Ovary (tissue), 9 donors: ENCODE results near the gene KCND3. TPM values are rescaled to one million over a fixed set of nuclear protein-coding genes. Genes with fewer than 3 reads are reported as not detected.
"Not testable (repeated sequence)": the region's sequence is repeated elsewhere in the genome, so short reads cannot be mapped to it uniquely, and the experiment has no call there.

Experiments
- DNase-seq, 5 donors: peaks; one replicate each; pipeline ENCODE4 v3.0.0-alpha.2; 2019 to 2020
- H3K27ac ChIP-seq, 2 donors: fragments of 200-600 bp; one replicate each; pipeline versions ENCODE4 v1.5.1 to v1.8.0; 2019 to 2022
- H3K27me3 ChIP-seq: fragments of 200-600 bp; one replicate; pipeline ENCODE4 v1.8.0; 2022
- H3K36me3 ChIP-seq: fragments of 200-600 bp; sonication (generic); one replicate; pipeline ENCODE4 v1.5.1; 2019
- H3K4me1 ChIP-seq: one replicate; pipeline ENCODE4 v1.8.1; 2013; ENCODE audit warnings: mild to moderate bottlenecking, moderate library complexity; ENCODE audit not compliant: insufficient read depth
- H3K4me3 ChIP-seq: fragments of 200-600 bp; sonication (generic); one replicate; pipeline ENCODE4 v1.5.1; 2017
- H3K9me3 ChIP-seq, 2 donors: fragments of 200-600 bp in 1 of 2; sonication (generic) in 1 of 2; one replicate each; pipeline versions ENCODE4 v1.5.1 to v1.8.1; 2013 to 2019; ENCODE audit warnings: mild to moderate bottlenecking in 1 of 2, moderate library complexity in 1 of 2
- CTCF ChIP-seq, 3 donors: fragments of 450-650 bp in 2 of 3; fragments of 200-600 bp in 1 of 3; IDR thresholded peaks; one replicate each; pipeline versions ENCODE4 v1.5.1 to v1.8.0; 2016 to 2022; ENCODE audit warnings: antibody characterized with exemption in 3 of 3, mild to moderate bottlenecking in 1 of 3
- EP300 ChIP-seq: sonication (generic); formaldehyde crosslinking; IDR thresholded peaks from one replicate; pipeline ENCODE4 v1.6.1; 2017; ENCODE audit warnings: antibody characterized with exemption
- POLR2A ChIP-seq: fragments of 450-650 bp; IDR thresholded peaks from one replicate; pipeline ENCODE4 v1.6.1; 2017; ENCODE audit warnings: antibody characterized with exemption, mild to moderate bottlenecking, moderate library complexity
- WGBS, 3 donors: extraction: QIAGEN DNeasy Blood & Tissue Kit in 1 of 3; methylation state at CpG; one replicate each; pipeline versions ENCODE4 v1.1.5 to v1.1.7; 2013 to 2017; 5-methylcytosine and 5-hydroxymethylcytosine counted together
- intact Hi-C, 4 donors: fragments of 100-400 bp; cut with DNase I; formaldehyde crosslinking; loops; one replicate each; pipeline versions ENCODE4 v1.11.0 to v1.15.1; 2022 to 2023
- polyA plus RNA-seq, 2 donors: library from polyadenylated mRNA; stranded (reverse); fragments of 200-250 nt in 1 of 2; fragments of 350-450 nt in 1 of 2; fragmentation: Illumina TruSeq in 1 of 2; extraction: RNeasy Lipid Tissue Mini Kit (QIAGEN cat#74804) in 1 of 2; gene quantifications; one replicate each; pipeline ENCODE4 v1.2.3, GENCODE V29; 2013 to 2014
- total RNA-seq, 7 donors: library from RNA; depleted of rRNA in 2 of 7; stranded (reverse); fragments of >200 nt in 2 of 7; fragmentation: NEBNext Ultra II Directional in 3 of 7; extraction: Animal tissue kit (Norgen Biotek cat#: 25700) in 3 of 7; gene quantifications; one replicate each; pipeline versions ENCODE4 v1.1.0 to v1.2.4, GENCODE V29; 2016 to 2023
- donor health status: DM: no; HTN: no; CAD: no; lungs with moderate emphysema.
- donor health status: DM: no; HTN: no; CAD: no.
- donor health status: Bipolar disorder and iron deficiency.
- donor health status: DM: yes; HTN: yes; CAD: no.
- donor health status: DM: no; HTN: no; CAD: no.
- donor health status: DM: yes; HTN: yes; CAD: no.

Gene KCND3
- total and polyA plus RNA-seq, 9 donors: 0.15 to 6.5 (median 0.60) TPM

GRCh38 chr1:111746614-111746999 lies 242.9 kb downstream of the KCND3 start:
- H3K4me3 ChIP-seq: no peak overlapping the region
- H3K27me3 ChIP-seq: no peaks in the 10 kb centered on the region
- 73 to 77% (median 76%) methylated on average over 2 of the region's 2 CpGs for WGBS, 3 donors
- DNase-seq: no peak
- no peak for TF ChIP-seq POLR2A
- TF ChIP-seq CTCF (IDR thresholded peaks at IDR 0.05): no peak
- no peak for TF ChIP-seq EP300
- no peaks in the 10 kb centered on the region for H3K4me1 ChIP-seq
- no peak overlapping the region for H3K27ac ChIP-seq
- intact Hi-C loops: loop anchor here in 1 of 4 donors (10.0 kb wide), 1 partner anchor 242 kb away; the partner anchor contains the start of genes ADORA3 and TMIGD3
- no peaks in the 10 kb centered on the region for H3K36me3 ChIP-seq
- no peaks in the 10 kb centered on the region for H3K9me3 ChIP-seq

DNA sequence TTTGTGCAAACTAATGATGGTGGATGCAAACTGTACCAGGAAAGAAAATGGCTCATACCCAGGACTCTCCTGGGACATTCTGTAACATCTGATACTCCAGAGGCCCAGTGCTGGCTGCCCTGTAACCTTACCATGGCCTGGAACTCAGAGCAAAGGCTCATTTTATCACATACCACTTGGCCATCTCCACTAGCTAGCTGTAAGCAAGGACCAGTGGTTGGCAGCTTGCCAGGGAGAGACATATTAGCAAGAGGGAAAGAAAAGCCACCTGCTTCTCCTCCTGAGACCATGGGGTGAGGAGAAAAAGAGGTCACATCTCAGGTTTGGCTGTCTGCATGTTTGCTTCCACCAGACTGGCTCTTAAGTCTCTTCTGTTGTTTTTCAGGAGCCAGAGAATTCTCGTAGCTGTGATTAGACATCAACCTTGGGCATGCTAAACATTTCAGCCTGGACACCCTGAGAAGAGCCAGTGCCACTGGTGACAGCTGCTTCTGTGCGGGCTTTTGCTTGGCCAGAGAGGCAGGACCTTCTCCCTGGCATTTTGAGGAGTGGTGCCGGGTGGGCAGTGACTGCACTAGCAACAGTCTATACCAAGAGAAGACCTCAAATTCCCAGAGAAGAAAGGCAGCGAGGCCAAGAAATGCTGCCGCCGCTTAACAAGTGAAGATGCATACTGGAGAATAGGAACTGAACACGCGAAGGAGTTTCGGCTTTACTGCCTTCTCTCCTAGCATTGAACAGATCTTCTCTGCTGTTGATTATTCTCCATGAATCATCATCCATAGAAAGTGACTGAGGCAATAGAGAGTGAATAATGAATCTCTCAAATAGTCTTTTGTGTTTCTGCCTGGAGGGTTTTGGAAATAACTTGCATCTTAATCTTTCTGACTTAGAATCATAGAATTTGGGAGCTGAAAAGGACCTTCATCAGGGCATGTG lies 243.5 kb downstream of the KCND3 start:
- no peaks in the 10 kb centered on the region for H3K27me3 ChIP-seq
- 91 to 93% (median 92%) methylated on average over 9 of the region's 9 CpGs for WGBS, 3 donors
- no peak for DNase-seq
- TF ChIP-seq EP300: no peak
- H3K4me1 ChIP-seq: no peaks in the 10 kb centered on the region
- H3K36me3 ChIP-seq: no peaks in the 10 kb centered on the region
- no peaks in the 10 kb centered on the region for H3K9me3 ChIP-seq
- H3K27ac ChIP-seq: no peak overlapping the region
- no peak overlapping the region for H3K4me3 ChIP-seq
- intact Hi-C loops: loop anchor here in 1 of 4 donors (10.0 kb wide), 1 partner anchor 241 kb away; the partner anchor contains the start of genes ADORA3 and TMIGD3

DNA sequence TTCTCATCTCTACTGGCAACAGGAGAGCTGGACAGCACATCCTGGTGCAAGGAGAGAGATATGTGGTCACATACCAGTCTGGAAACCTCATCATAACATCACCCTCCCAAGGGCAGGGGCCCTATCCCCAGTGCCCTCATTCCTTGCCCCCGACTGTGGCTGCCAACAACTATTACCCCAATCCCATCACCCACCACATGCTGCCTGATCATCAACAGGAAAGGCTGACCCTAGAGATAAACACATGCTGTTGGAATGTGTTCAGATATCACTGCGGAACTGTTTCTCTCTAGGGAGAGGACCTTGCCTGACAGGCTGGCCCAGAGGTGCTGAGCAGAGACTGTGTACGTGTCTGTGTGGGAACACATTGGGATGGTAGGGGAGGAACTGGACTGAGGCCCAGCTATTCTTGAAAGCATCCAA lies 245.8 kb downstream of the KCND3 start:
- intact Hi-C loops: loop anchor here in 1 of 4 donors (10.0 kb wide), 1 partner anchor 239 kb away; the partner anchor contains the start of genes ADORA3 and TMIGD3
- 27 to 40% (median 36%) methylated on average over 3 of the region's 3 CpGs for WGBS, 3 donors
- TF ChIP-seq CTCF (IDR thresholded peaks at IDR 0.05) (no peak), POLR2A (no peak), EP300 (no peak)
- Histone ChIP-seq H3K36me3 (no peaks in the 10 kb centered on the region), H3K27me3 (no peaks in the 10 kb centered on the region), H3K4me1 (no peaks in the 10 kb centered on the region), H3K4me3 (no peak overlapping the region), H3K9me3 (no peaks in the 10 kb centered on the region), H3K27ac (no peak overlapping the region)
- no peak for DNase-seq

DNA sequence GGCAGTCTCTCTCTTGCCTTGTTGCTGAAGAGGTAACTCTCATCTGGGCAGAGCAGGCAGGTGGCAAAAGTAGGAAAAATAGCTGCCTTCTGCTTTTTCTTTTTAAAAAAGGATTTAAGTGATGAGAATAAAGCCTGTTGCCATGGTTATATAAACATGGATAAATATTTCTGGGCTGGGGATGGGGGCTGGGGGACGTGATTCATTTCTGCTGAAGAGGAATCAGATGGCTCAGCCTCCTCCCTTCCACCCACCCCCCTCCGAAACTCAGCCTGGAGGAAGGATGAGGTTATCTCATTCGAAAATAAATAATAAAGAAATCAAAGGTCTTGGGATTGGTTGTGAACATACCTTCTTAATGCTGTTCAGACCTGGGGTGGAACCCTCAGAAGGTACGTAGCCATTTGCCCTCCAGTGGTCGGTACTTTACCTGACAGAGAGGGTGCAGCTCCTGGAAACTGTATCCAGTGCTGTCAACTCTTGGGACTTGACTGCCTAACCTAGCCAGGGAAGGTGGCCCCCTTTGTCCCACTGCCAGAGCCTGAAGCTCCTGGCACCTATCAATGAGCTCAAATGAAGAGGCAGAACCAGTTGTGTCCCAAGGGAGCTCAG lies 246.4 kb downstream of the KCND3 start:
- 77 to 79% (median 79%) methylated on average over 5 of the region's 5 CpGs for WGBS, 3 donors
- H3K4me3 ChIP-seq: no peak overlapping the region
- TF ChIP-seq EP300: no peak
- no peak for TF ChIP-seq CTCF (IDR thresholded peaks at IDR 0.05)
- no peak for TF ChIP-seq POLR2A
- no peaks in the 10 kb centered on the region for H3K9me3 ChIP-seq
- intact Hi-C loops: loop anchor here in 1 of 4 donors (10.0 kb wide), 1 partner anchor 238 kb away; the partner anchor contains the start of genes ADORA3 and TMIGD3
- DNase-seq: no peak
- H3K27me3 ChIP-seq: no peaks in the 10 kb centered on the region
- no peaks in the 10 kb centered on the region for H3K36me3 ChIP-seq
- H3K4me1 ChIP-seq: no peaks in the 10 kb centered on the region
- no peak overlapping the region for H3K27ac ChIP-seq

- WGBS, 3 donors: 95 to 97% (median 96%) methylated on average over 14 of the region's 14 CpGs
- intact Hi-C loops: loop anchor here in 1 of 4 donors (10.0 kb wide), 1 partner anchor 237 kb away; the partner anchor contains the start of genes ADORA3 and TMIGD3
- H3K9me3 ChIP-seq, H3K27ac ChIP-seq, H3K36me3 ChIP-seq, DNase-seq, H3K27me3 ChIP-seq, H3K4me1 ChIP-seq, H3K4me3 ChIP-seq: not testable (repeated sequence)
Observed at GRCh38 chr1:111742292-111742691, 247.2 kb downstream of the KCND3 start.
